Stimulated activated naive CD4-positive, alpha-beta T cell (primary cell): Measurements from ENCODE around the gene LCN6.
"Not testable (repeated sequence)": the region's sequence is repeated elsewhere in the genome, so short reads cannot be mapped to it uniquely, and the experiment has no call there.

Source experiments
- DNase-seq, 6 experiments: peaks; one replicate each; lab custom pipeline; 2025; lab: John Stamatoyannopoulos, UW

The LCN6 gene

DNA sequence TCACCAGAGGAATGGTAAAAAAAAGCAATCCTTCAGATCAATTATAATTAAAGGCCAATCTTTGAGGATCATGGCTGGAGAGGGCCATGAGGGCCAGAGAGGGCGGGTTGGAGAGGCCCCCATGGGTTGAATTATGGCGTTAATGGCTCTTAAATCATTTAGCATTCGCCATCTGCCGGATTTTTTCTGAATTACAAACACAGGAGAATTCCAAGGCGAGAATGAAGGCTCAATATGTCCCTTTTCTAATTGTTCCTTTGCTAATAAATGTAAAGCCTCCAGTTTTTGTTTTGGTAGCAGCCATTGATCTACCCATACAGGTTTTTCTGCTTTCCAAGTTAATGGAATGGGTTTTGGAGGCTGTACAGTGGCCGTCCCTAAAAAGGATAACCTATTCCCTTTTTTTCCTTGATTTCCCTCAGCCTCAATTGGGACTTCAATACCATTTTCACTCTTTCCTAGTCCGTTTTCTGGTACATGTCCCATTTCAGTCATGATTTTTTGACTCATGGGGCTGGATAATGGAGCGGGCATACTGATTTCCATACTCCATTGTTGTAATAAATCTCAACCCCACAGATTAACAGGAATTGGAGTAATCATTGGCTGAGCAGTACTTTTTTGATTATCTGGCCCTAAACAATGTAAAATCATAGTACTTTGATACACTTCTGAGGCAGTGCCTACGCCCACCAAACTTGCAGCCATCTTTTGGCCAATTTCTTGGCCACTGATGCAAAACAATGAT, 36.1 kb upstream of the LCN6 start:
- DNase-seq, result no peak

- no peak for DNase-seq
These were observed 34.1 kb upstream of the LCN6 start for GRCh38 chr9:136782452-136782851.

DNA sequence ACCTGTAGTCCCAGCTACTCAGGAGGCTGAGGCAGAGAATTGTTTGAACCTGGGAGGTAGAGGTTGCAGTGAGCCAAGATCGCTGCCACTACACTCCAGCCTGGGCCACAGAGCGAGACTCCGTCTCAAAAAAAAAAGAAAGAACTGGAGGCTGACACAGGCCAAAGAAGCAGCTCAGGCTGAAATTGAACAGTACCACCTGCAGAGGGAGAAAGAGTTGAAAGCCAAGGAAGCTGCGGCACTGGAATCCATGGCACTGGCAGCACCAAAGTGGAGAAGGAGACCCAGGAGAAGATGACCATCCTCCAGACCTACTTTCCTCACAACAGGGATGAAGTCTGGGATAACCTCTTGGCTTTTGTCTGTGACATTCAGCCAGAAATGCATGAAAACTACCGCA, 31.5 kb upstream of the LCN6 start:
- no peak for DNase-seq

DNA sequence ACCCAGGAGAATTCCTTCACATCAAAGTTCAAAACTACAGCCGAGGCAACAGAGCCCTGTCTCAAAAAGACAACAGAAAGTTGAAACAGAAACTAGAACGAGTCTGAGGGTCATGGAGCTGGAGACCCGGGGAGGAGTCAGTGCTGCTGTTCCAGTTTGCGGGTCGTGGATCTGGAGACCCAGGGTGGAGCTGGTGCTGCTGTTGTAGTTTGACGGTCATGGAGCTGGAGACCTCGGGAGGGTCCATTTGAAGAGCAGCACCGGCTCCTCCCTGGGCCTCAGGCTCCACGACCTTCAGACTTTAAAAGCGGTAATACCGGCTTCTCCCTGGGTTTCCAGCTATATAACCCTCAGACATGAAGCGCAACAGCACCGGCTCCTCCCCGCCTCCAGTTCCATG, 29.0 kb upstream of the LCN6 start:
- DNase-seq, result no peak

DNA sequence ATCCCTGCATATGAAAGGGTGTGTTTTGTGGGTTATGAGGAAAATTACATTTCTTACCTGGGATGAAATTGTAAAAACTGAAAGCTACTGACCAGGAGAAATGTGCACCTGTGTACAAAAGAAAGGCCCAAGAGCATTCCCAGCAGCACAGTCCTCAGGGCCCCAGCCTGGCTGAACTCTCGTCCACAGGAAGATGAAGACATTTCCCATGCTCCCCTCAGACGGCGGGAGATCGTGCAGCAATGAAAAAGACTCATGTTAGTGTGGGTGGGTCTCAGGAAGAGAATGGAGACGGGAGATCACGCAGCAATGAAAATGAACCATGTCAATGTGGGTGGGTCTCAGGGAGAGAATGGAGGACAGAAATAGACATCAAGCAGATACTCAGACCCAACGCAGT, 28.6 kb upstream of the LCN6 start:
- DNase-seq, result no peak

GRCh38 chr9:136775191-136775590, 26.9 kb upstream of the LCN6 start:
- DNase-seq, result no peak

DNA sequence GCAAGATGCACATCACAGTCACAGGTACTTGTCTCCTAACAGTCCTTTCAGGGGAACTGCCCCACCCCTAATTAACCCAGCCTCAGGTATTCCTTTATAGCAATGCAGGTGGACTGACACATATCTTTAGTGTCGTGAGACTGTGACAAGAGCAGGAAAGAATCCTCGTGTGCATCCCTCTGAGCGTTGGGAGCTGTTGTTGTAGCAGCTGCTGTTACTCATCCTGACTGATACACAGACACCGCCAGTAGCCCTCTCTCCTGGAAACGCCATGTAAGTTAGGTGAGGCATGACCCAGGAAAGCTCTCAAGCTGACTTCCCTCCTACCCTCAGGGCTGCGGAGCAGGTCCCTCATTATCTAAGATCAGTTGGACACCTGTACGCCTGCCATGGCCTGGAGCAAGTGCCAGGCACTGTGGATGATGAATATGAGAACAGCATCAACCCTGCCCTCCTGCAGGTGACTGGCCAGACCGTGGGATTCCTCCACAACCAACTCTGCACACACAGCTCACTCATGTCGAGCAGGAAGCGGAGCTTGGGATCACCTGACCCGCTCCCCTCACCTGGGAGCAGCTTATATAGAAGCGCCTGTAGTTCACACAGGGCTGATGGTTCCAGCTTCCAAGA, 26.2 kb upstream of the LCN6 start:
- DNase-seq, result no peak

- no peak for DNase-seq
These were observed 25.2 kb upstream of the LCN6 start for GRCh38 chr9:136773386-136774044.

DNA sequence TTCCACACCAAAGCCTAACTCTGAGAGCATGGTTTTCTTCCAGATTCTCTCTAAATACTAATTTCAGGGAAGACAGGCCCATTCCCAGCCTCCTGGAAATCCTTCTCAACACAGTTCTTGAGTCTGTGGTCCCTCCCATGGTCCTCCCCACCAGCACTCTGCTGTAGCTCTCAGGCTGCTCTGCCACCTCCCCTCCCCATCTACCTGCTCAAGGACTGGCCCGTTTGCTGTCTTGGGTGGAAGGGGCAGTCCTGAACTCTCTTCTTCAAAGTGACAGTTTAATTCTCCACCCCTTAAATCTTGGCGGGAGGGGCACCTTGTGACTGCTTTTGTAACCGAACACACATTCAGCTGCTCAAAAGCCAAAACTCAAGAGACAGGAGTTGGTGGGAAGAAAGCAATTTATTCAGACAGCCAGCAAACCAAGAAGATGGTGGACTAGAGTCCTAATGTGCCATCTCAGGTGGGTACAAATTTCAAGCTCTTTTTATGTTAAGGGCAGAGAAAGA, 23.6 kb upstream of the LCN6 start:
- no peak for DNase-seq

DNA sequence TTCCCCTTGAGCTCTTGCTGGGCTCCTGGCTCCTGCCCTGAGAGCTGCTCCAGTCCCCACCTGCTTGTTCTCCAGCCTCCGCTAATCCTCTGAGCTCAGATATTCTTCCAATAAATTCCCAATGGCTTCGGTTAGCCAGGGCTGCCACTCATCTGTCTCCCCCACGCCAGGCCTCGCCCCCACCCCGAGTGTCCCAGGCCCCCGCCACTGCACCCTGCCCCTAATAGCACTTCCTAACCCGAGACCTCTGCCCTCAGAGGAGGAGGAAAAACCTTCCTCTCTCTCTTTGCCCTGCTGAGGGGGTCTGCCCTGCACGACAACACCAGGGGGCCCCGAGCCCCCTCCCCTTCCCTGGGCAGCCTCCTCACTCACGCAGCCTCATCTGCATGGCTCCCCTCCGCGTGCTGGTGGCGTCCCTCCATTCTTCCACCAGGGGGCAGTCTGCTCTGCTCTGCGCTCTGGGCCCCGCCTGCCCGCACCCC, 21.4 kb upstream of the LCN6 start:
- peak in 5 of 6 experiments; percentile 12 to 40 (median 20) for DNase-seq

GRCh38 chr9:136766410-136767120, 18.2 kb upstream of the LCN6 start:
- peak in 1 of 6 experiments; percentile 20 for DNase-seq

GRCh38 chr9:136765745-136766409, 17.6 kb upstream of the LCN6 start:
- DNase-seq, result not testable (repeated sequence)

GRCh38 chr9:136765041-136765440, 16.7 kb upstream of the LCN6 start:
- no peak for DNase-seq

GRCh38 chr9:136764301-136764891, 16.1 kb upstream of the LCN6 start, which contains the start of gene LCN15:
Gene LCN15, minus strand, starts transcription at chr9:136764518. Its CDS starts 30 bp downstream, at chr9:136764488.
- no peak for DNase-seq

DNA sequence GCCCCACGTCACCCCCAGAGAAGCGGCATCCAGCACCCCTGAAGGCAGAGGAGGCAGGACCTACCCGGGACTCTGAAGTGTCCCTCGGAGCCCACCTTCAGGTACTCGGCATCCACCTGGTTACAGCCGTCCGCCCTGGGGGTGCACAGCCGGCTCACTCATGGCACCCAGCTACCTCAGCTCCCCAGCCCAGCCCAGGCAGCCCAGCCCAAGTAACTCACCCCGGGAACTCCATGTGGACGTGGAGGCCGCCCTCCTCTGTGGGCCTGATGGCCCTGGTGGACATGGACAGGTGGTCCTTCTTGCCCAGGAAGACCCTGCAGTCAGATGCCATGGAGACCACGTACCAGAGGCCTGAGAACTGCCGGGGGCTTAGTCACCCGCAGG, 15.3 kb upstream of the LCN6 start:
- DNase-seq, result no peak

DNA sequence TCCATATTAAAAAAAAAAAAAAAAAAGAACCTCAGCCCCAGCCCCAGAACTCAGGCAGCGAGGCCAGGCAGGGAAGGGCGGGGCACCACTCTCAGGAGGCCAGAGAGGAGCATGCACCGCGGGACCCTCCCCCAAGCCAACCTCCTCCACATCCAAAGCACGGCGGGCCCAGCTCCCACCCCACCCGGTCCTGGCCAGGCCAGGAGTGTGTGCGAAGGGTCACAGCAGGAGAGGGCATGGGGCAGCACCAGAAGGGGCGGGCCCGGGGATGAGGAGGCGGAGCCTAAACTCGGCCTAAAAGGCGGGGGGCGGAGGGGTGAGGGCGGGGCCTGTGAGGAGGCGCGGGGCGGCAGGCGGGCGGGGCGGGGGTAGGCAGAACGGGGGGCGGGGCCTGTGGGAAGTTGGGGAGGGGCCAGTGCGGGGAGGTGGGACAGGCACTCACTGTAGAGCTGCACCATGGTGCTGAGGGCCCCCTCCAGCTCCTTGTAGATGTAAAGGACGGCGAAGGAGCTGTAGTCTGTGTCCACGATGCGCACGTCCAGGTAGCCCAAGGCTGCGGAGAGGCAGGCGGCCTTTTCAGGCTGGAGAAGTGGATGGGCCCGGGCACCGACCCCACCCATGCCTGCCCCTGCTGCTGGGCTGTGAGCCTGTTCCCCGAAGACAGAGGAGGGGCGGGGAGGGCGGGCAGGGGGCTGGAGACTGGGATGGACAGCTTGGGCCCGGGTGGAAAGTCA, 14.8 kb upstream of the LCN6 start:
- DNase-seq, result peak in 5 of 6 experiments; percentile 10 to 48 (median 33)

DNA sequence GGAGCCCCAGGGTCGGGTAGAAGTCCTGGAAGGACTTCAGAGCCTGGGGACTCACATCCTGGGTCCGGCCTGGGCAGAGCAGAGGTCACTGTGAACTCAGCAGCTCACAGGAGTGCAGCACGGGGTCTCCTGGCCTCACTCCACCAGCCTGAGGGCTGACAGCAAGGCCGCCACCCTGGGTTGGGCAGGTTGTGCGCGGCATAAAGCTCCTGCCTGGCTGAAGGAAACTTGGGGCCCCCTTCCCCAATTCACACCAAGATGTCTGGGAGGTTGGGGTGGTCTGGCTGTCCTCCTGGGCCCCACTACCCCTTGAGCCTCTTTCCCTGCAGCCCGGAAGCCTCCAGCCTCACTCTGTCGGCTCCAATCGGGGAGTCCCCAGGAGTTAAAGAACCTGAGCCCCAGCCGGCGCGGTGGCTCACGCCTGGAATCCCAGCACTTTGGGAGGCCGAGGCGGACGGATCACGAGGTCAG, 13.9 kb upstream of the LCN6 start:
- no peak for DNase-seq

- no peak for DNase-seq
These were observed 13.2 kb upstream of the LCN6 start for GRCh38 chr9:136761545-136761981.

DNA sequence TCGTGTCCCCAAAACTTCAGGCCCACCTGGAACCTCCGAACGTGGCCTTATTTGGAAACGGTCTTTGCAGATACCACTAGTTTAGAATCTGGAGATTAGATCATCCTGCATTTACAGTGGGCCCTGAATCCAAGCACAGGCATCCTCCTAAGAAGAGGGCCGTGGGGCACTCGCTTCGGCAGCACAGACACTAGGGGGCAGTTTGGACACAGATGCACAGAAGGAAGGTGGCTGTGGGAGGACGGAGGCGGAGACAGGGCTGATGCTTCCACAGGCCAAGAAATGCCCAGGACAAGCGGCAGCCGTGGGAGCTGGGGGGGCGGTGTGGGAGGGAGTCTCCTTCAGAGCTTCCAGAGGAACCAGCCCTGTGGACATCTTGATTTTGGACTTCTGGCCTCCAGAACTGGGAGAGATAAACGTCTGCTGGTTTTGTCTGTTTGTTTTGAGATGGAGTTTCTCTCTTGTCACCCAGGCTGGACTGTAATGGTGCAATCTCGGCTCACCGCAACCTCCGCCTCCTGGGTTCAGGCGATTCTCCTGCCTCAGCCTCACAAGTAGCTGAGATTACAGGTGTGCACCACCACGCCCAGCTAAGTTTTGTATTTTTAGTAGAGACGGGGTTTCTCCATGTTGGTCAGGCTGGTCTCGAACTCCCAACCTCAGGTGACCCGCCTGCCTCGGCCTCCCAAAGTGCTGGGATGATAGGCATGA, 12.7 kb upstream of the LCN6 start:
- DNase-seq, result not testable (repeated sequence)

GRCh38 chr9:136760424-136760823, 12.1 kb upstream of the LCN6 start:
- no peak for DNase-seq
